ENCODE results near the gene PLCL1.

The PLCL1 gene

GRCh38 chr2:198114064-198114463 lies 309.7 kb downstream of the PLCL1 start:
- no peaks in the 10 kb centered on the region for H4K20me1 ChIP-seq (ENCODE audit: insufficient read depth, low read length)

DNA sequence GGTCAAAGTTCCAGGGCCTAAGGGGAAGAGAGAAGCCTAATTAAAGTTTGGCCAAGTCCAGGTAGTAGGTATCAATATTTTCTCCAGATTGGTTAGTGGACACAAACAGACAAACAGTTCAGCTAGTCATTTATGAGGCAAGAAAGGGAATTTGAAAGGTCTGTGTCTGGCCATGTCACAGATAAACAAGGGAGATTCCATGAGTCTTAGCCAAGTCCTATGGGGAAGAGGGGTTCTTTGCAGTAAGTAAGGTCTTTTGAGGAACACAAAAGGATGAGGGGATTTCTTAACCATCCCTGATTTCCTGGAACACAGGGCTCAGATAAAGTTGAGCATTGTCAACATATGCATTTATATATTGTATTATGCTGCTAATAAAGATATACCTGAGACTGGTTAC lies 310.8 kb downstream of the PLCL1 start:
- no peak for TF ChIP-seq EZH2 (IDR thresholded peaks at IDR 0.05; ENCODE audit: borderline replicate concordance, low read length)
- TF ChIP-seq, protein P1, sequence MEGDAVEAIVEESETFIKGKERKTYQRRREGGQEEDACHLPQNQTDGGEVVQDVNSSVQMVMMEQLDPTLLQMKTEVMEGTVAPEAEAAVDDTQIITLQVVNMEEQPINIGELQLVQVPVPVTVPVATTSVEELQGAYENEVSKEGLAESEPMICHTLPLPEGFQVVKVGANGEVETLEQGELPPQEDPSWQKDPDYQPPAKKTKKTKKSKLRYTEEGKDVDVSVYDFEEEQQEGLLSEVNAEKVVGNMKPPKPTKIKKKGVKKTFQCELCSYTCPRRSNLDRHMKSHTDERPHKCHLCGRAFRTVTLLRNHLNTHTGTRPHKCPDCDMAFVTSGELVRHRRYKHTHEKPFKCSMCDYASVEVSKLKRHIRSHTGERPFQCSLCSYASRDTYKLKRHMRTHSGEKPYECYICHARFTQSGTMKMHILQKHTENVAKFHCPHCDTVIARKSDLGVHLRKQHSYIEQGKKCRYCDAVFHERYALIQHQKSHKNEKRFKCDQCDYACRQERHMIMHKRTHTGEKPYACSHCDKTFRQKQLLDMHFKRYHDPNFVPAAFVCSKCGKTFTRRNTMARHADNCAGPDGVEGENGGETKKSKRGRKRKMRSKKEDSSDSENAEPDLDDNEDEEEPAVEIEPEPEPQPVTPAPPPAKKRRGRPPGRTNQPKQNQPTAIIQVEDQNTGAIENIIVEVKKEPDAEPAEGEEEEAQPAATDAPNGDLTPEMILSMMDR (IDR thresholded peaks at IDR 0.05; ENCODE audit: low read length) = no peak
- Histone ChIP-seq H4K20me1 (ENCODE audit: insufficient read depth, low read length) (no peaks in the 10 kb centered on the region), H3F3A (ENCODE audit: insufficient read depth, low read length) (no peaks in the 10 kb centered on the region), H3K36me3 (ENCODE audit: insufficient read depth, low read length) (no peaks in the 10 kb centered on the region), H3K4me1 (ENCODE audit: insufficient read depth, low read length, severe bottlenecking) (no peaks in the 10 kb centered on the region), H3K79me2 (ENCODE audit: insufficient read depth, low read length) (no peaks in the 10 kb centered on the region), H3K4me2 (ENCODE audit: low read length) (no peak overlapping the region), H3K27me3 (ENCODE audit: insufficient read depth, low read length) (no peaks in the 10 kb centered on the region), H3K9me2 (ENCODE audit: low read depth, low read length) (no peaks in the 10 kb centered on the region), H3K4me3 (ENCODE audit: low read depth, low read length, poor library complexity, severe bottlenecking) (no peak overlapping the region), H3K27ac (ENCODE audit: low read depth, low read length, poor library complexity, severe bottlenecking) (no peak overlapping the region), H3K9me3 (ENCODE audit: low read length) (no peaks in the 10 kb centered on the region), H2AFZ (ENCODE audit: low read length) (no peak overlapping the region), H3K9ac (ENCODE audit: low read length) (no peak overlapping the region)

More at GRCh38 chr2:198114064-198114463, 309.7 kb downstream of the PLCL1 start:
- no peaks in the 10 kb centered on the region for H3K79me2 ChIP-seq (ENCODE audit: insufficient read depth, low read length)
- H3K9me2 ChIP-seq (ENCODE audit: low read depth, low read length) = no peaks in the 10 kb centered on the region
- no peak overlapping the region for H3K4me3 ChIP-seq (ENCODE audit: low read depth, low read length, poor library complexity, severe bottlenecking)
- H3K27me3 ChIP-seq (ENCODE audit: insufficient read depth, low read length) = no peaks in the 10 kb centered on the region
- H3K36me3 ChIP-seq (ENCODE audit: insufficient read depth, low read length) = no peaks in the 10 kb centered on the region
- H3K9ac ChIP-seq (ENCODE audit: low read length) = no peak overlapping the region
- H3K9me3 ChIP-seq (ENCODE audit: low read length) = no peaks in the 10 kb centered on the region
- TF ChIP-seq, protein P1 (IDR thresholded peaks at IDR 0.05; ENCODE audit: low read length) = no peak
- TF ChIP-seq EZH2 (IDR thresholded peaks at IDR 0.05; ENCODE audit: borderline replicate concordance, low read length) = no peak
- H3F3A ChIP-seq (ENCODE audit: insufficient read depth, low read length) = no peaks in the 10 kb centered on the region
- no peak overlapping the region for H3K27ac ChIP-seq (ENCODE audit: low read depth, low read length, poor library complexity, severe bottlenecking)
- H2AFZ ChIP-seq (ENCODE audit: low read length) = no peak overlapping the region
- H3K4me2 ChIP-seq (ENCODE audit: low read length) = no peak overlapping the region
- H3K4me1 ChIP-seq (ENCODE audit: insufficient read depth, low read length, severe bottlenecking) = no peaks in the 10 kb centered on the region

- Histone ChIP-seq H3K4me3 (ENCODE audit: low read depth, low read length, poor library complexity, severe bottlenecking) (no peak overlapping the region), H3K27ac (ENCODE audit: low read depth, low read length, poor library complexity, severe bottlenecking) (no peak overlapping the region), H2AFZ (ENCODE audit: low read length) (no peak overlapping the region), H3F3A (ENCODE audit: insufficient read depth, low read length) (no peaks in the 10 kb centered on the region), H3K79me2 (ENCODE audit: insufficient read depth, low read length) (no peaks in the 10 kb centered on the region), H4K20me1 (ENCODE audit: insufficient read depth, low read length) (no peaks in the 10 kb centered on the region), H3K27me3 (ENCODE audit: insufficient read depth, low read length) (no peaks in the 10 kb centered on the region), H3K9me3 (ENCODE audit: low read length) (no peaks in the 10 kb centered on the region), H3K9me2 (ENCODE audit: low read depth, low read length) (no peaks in the 10 kb centered on the region), H3K36me3 (ENCODE audit: insufficient read depth, low read length) (no peaks in the 10 kb centered on the region), H3K4me1 (ENCODE audit: insufficient read depth, low read length, severe bottlenecking) (no peaks in the 10 kb centered on the region), H3K9ac (ENCODE audit: low read length) (no peak overlapping the region), H3K4me2 (ENCODE audit: low read length) (no peak overlapping the region)
- TF ChIP-seq, protein P1 (IDR thresholded peaks at IDR 0.05; ENCODE audit: low read length) = no peak
- no peak for TF ChIP-seq EZH2 (IDR thresholded peaks at IDR 0.05; ENCODE audit: borderline replicate concordance, low read length)
Observed at GRCh38 chr2:198116756-198117155, 312.4 kb downstream of the PLCL1 start.
